ENCODE results near the gene SSU72. TPM values are rescaled to one million over a fixed set of nuclear protein-coding genes. Genes with fewer than 3 reads are reported as not detected.

SSU72 gene
- total RNA-seq, 1 donor from 2014 or later = 97.4 TPM

DNA sequence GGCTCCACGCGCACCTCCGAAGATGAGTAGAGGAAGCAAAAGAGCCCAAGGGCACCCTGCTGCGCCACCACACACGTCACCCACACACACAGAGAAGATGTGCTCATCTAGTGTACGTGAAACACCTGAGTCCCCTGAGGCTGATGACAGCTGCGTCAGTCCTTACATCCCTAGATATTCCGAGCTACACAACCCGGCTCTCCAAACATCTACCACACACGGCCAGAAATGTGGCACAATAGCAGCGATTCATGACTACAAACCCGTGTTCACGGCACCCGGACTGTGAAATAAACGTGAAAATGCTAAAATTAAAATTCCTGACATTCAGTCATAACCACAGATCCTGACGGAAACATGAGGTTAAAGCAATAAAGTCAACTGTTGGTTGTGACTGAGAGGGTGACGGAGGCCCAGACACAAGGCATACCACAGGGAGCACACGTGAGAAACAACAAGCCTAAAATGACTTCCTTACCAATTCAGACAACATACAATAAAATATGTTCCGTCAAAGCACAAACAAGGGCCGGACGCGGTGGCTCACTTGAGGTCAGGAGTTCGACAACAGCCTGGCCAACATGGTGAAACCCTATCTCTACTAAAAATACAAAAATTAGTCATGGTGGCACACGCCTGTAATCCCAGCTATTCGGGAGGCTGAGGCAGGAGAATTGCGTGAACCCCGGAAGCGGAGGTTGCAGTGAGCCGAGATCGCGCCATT, 7.3 kb downstream of the SSU72 start:
- no peak for DNase-seq (ENCODE audit: low spot score in 2 of 2, unreplicated experiment in 2 of 2)
- Mint-ChIP-seq H3K9me3 (no peaks in the 10 kb centered on the region), H3K27ac (no peak overlapping the region), H3K27me3 (ENCODE audit: low read depth) (no peaks in the 10 kb centered on the region), H3K4me3 (no peak overlapping the region), H3K36me3 (peaks cover 38% of the 10 kb centered on the region), H3K4me1 (peaks cover 5% of the 10 kb centered on the region)
- TF ChIP-seq, protein P1, sequence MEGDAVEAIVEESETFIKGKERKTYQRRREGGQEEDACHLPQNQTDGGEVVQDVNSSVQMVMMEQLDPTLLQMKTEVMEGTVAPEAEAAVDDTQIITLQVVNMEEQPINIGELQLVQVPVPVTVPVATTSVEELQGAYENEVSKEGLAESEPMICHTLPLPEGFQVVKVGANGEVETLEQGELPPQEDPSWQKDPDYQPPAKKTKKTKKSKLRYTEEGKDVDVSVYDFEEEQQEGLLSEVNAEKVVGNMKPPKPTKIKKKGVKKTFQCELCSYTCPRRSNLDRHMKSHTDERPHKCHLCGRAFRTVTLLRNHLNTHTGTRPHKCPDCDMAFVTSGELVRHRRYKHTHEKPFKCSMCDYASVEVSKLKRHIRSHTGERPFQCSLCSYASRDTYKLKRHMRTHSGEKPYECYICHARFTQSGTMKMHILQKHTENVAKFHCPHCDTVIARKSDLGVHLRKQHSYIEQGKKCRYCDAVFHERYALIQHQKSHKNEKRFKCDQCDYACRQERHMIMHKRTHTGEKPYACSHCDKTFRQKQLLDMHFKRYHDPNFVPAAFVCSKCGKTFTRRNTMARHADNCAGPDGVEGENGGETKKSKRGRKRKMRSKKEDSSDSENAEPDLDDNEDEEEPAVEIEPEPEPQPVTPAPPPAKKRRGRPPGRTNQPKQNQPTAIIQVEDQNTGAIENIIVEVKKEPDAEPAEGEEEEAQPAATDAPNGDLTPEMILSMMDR (IDR thresholded peaks at IDR 0.05; ENCODE audit: unreplicated experiment) = no peak

DNA sequence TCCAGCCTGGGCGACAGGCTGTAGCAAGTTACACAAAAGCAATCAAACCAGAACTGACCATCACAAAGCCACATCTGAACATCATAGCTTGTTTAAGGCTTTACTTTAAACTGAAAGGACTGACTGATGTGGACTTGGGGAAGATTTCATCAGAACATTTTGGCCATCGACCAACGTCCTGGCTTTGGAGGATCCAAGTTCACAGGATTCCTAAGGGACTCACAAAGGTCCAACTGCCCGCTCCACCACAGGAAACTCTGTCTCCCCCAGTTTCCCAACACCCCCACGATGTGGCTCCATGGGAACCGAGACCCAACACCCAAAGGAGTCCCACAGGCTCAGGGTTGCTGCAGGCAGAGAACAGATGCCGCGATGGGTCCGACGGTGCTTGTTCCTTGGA, 9.3 kb downstream of the SSU72 start:
- no peaks in the 10 kb centered on the region for H3K9me3 Mint-ChIP-seq
- no peak for DNase-seq (ENCODE audit: low spot score in 2 of 2, unreplicated experiment in 2 of 2)
- H3K36me3 Mint-ChIP-seq = peaks cover 44% of the 10 kb centered on the region
- no peaks in the 10 kb centered on the region for H3K27me3 Mint-ChIP-seq (ENCODE audit: low read depth)
- TF ChIP-seq, protein P1 (IDR thresholded peaks at IDR 0.05; ENCODE audit: unreplicated experiment) = no peak
- no peaks in the 10 kb centered on the region for H3K4me1 Mint-ChIP-seq
- H3K27ac Mint-ChIP-seq = no peak overlapping the region
- no peak overlapping the region for H3K4me3 Mint-ChIP-seq

DNA sequence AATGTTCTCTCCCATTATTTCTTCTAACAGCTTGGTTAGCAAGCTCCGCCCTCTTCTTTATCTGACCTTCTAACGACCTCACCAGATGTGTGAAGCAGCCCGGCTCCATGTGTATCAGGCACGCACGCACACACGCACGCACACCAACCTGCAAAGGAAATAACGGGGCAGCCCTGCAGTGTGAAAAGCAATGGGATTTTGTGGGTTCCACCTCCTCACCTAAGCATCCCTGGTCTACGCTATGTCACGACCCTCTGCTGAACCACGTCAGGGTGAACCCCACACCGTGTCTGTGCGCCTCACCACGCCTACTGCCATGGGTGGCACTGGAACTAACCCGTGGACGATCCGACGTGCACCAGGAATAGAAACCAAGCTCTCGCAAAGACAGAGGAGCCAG, 10.4 kb downstream of the SSU72 start:
- no peaks in the 10 kb centered on the region for H3K4me1 Mint-ChIP-seq
- H3K27ac Mint-ChIP-seq = no peak overlapping the region
- H3K36me3 Mint-ChIP-seq = peaks cover 42% of the 10 kb centered on the region
- TF ChIP-seq, protein P1 (IDR thresholded peaks at IDR 0.05; ENCODE audit: unreplicated experiment) = no peak
- no peaks in the 10 kb centered on the region for H3K9me3 Mint-ChIP-seq
- no peak overlapping the region for H3K4me3 Mint-ChIP-seq
- DNase-seq (ENCODE audit: low spot score in 2 of 2, unreplicated experiment in 2 of 2) = no peak
- no peaks in the 10 kb centered on the region for H3K27me3 Mint-ChIP-seq (ENCODE audit: low read depth)

DNA sequence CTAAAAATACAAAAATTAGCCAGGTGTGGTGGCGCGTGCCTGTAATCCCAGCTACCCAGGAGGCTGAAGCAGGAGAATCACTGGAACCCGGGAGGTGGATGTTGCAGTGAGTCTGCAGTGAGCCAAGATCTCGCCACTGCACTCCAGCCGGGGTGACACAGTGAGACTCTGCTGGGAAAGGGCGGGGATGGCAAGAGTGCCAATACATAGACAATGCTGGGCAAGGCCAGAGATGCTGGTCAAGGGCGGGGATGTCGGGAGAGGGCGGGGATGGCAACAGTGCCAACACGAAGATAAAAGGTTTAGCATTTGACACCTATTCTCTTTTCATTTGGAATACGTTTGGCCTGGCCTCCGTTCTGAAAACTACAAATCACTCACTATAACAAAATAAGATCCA, 11.0 kb downstream of the SSU72 start:
- peaks cover 42% of the 10 kb centered on the region for H3K36me3 Mint-ChIP-seq
- no peak overlapping the region for H3K27ac Mint-ChIP-seq
- H3K4me3 Mint-ChIP-seq = no peak overlapping the region
- no peaks in the 10 kb centered on the region for H3K9me3 Mint-ChIP-seq
- H3K27me3 Mint-ChIP-seq (ENCODE audit: low read depth) = no peaks in the 10 kb centered on the region
- H3K4me1 Mint-ChIP-seq = no peaks in the 10 kb centered on the region
- TF ChIP-seq, protein P1 (IDR thresholded peaks at IDR 0.05; ENCODE audit: unreplicated experiment) = no peak
- DNase-seq (ENCODE audit: low spot score in 2 of 2, unreplicated experiment in 2 of 2) = no peak

DNA sequence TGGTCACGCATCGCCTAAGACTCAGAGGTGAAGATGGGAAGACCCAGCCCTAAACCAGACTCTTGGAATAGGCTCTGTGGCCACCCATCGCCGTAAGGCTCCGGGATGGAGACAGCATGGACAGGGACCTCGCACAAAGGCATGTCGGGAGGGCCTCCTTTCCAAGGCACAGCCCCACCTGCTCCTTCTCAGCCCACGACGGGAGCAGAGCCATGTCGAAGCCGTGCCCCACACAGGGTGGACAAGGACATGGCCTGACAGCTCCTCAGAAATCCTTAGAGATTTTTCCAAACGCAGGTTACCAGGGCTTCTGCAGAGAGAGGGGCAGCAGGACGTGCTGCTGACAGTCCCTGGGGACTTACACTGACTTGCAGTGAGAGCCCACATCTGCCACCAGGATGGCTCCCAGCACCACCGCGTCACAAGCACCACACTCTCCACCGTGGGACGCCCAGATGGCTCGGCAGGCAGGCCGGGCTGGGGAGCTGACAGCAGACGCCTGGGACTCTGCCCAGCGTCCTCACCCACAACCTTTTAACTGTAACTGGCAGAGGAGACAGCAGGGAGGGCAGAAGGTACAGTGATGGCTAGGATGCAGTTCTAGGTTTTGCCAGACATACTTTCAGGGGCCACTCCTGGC, 12.0 kb downstream of the SSU72 start:
- DNase-seq (ENCODE audit: low spot score in 2 of 2, unreplicated experiment in 2 of 2) = no peak
- Mint-ChIP-seq H3K4me1 (no peaks in the 10 kb centered on the region), H3K9me3 (no peaks in the 10 kb centered on the region), H3K36me3 (peaks cover 42% of the 10 kb centered on the region), H3K4me3 (no peak overlapping the region), H3K27ac (no peak overlapping the region), H3K27me3 (ENCODE audit: low read depth) (no peaks in the 10 kb centered on the region)
- TF ChIP-seq, protein P1 (IDR thresholded peaks at IDR 0.05; ENCODE audit: unreplicated experiment) = no peak
